Nephron progenitor cell (in vitro differentiated cells): ENCODE results near the gene CDH11.
A peak's percentile ranks its signal among the peaks of the same experiment; 100 is the strongest.

Experiments used
- DNase-seq: peaks from one replicate; pipeline ENCODE4 v3.0.0; 2021
- H3K27ac Mint-ChIP-seq: 2 replicates; pipeline ENCODE4 v1.8.0; 2021; ENCODE audit warnings: mild to moderate bottlenecking, moderate library complexity, mixed read lengths
- H3K27me3 Mint-ChIP-seq: 2 replicates; pipeline ENCODE4 v1.8.0; 2021; ENCODE audit warnings: mild to moderate bottlenecking, low read depth, mixed read lengths; ENCODE audit not compliant: poor library complexity
- H3K36me3 Mint-ChIP-seq: 2 replicates; pipeline ENCODE4 v1.8.0; 2021; ENCODE audit warnings: low read depth, mixed read lengths
- H3K4me1 Mint-ChIP-seq: 2 replicates; pipeline ENCODE4 v1.8.0; 2021; ENCODE audit warnings: mixed read lengths
- H3K4me3 Mint-ChIP-seq: 2 replicates; pipeline ENCODE4 v1.8.0; 2021; ENCODE audit warnings: mild to moderate bottlenecking, moderate library complexity, mixed read lengths
- H3K9me3 Mint-ChIP-seq: 2 replicates; pipeline ENCODE4 v1.8.0; 2021; ENCODE audit warnings: mild to moderate bottlenecking, moderate library complexity, mixed read lengths
- CTCF ChIP-seq: fragments of 200-600 bp; sonication (generic); IDR thresholded peaks from 2 replicates; pipeline ENCODE4 v1.5.0; 2021; ENCODE audit warnings: antibody characterized with exemption

Gene CDH11

GRCh38 chr16:64981568-64982281 lies 140.1 kb downstream of the CDH11 start:
- Mint-ChIP-seq H3K9me3 (no peaks in the 10 kb centered on the region), H3K36me3 (peaks cover 73% of the 10 kb centered on the region), H3K27ac (peak overlapping the region; percentile 51), H3K4me3 (no peak overlapping the region), H3K27me3 (no peaks in the 10 kb centered on the region), H3K4me1 (peaks cover 18% of the 10 kb centered on the region)
- no peak for TF ChIP-seq CTCF
- DNase-seq, result no peak

- DNase-seq, result no peak
- no peak overlapping the region for H3K4me3 Mint-ChIP-seq
- H3K27ac Mint-ChIP-seq, result no peak overlapping the region
- H3K9me3 Mint-ChIP-seq, result no peaks in the 10 kb centered on the region
- no peak for TF ChIP-seq CTCF
- peaks cover 16% of the 10 kb centered on the region for H3K4me1 Mint-ChIP-seq
- H3K36me3 Mint-ChIP-seq, result peaks cover 81% of the 10 kb centered on the region
- no peaks in the 10 kb centered on the region for H3K27me3 Mint-ChIP-seq
These were observed 144.5 kb downstream of the CDH11 start for GRCh38 chr16:64977206-64977920.

GRCh38 chr16:64975821-64976220 lies 146.0 kb downstream of the CDH11 start:
- H3K4me3 Mint-ChIP-seq, result no peak overlapping the region
- H3K4me1 Mint-ChIP-seq, result peaks cover 16% of the 10 kb centered on the region
- peak overlapping the region; percentile 5 for H3K27ac Mint-ChIP-seq
- no peaks in the 10 kb centered on the region for H3K9me3 Mint-ChIP-seq
- H3K27me3 Mint-ChIP-seq, result no peaks in the 10 kb centered on the region
- H3K36me3 Mint-ChIP-seq, result peaks cover 88% of the 10 kb centered on the region
- TF ChIP-seq CTCF, result no peak
- DNase-seq, result no peak

GRCh38 chr16:64974381-64974780 lies 147.5 kb downstream of the CDH11 start:
- H3K9me3 Mint-ChIP-seq, result no peaks in the 10 kb centered on the region
- H3K4me3 Mint-ChIP-seq, result no peak overlapping the region
- no peak for TF ChIP-seq CTCF
- peaks cover 5% of the 10 kb centered on the region for H3K4me1 Mint-ChIP-seq
- H3K27me3 Mint-ChIP-seq, result no peaks in the 10 kb centered on the region
- H3K27ac Mint-ChIP-seq, result peak overlapping the region; percentile 52
- DNase-seq, result no peak
- peaks cover 85% of the 10 kb centered on the region for H3K36me3 Mint-ChIP-seq

GRCh38 chr16:64973171-64973570 lies 148.7 kb downstream of the CDH11 start:
- H3K4me1 Mint-ChIP-seq, result peaks cover 5% of the 10 kb centered on the region
- H3K27ac Mint-ChIP-seq, result peak overlapping the region; percentile 44
- no peak overlapping the region for H3K4me3 Mint-ChIP-seq
- DNase-seq, result no peak
- H3K9me3 Mint-ChIP-seq, result no peaks in the 10 kb centered on the region
- no peaks in the 10 kb centered on the region for H3K27me3 Mint-ChIP-seq
- H3K36me3 Mint-ChIP-seq, result peaks cover 81% of the 10 kb centered on the region
- TF ChIP-seq CTCF, result no peak
